Measurements from ENCODE around the gene OR10R2. TPM values are rescaled to one million over a fixed set of nuclear protein-coding genes. Genes with fewer than 3 reads are reported as not detected.

Gene OR10R2
- total RNA-seq, 1 donor from 2014 or later, result under 0.01 TPM

GRCh38 chr1:158527190-158527815, 55.3 kb downstream of the OR10R2 start:
- DNase-seq (ENCODE audit: low read depth), result peak; percentile 30
- no peaks in the 10 kb centered on the region for H3K36me3 ChIP-seq (ENCODE audit: control insufficient read depth, insufficient read depth, low read length)
- no peaks in the 10 kb centered on the region for H3K27me3 ChIP-seq (ENCODE audit: control insufficient read depth, insufficient read depth, low read length)
- no peak for FAIRE-seq
- peak; percentile 50 for TF ChIP-seq CTCF (IDR thresholded peaks at IDR 0.05; ENCODE audit: insufficient read depth, low read length, severe bottlenecking)
- H3K4me3 ChIP-seq (ENCODE audit: low read depth, low read length), result no peak overlapping the region

Other genes with a start within 250 kb of the OR10R2 start
- not detected in 2 replicates for gene CD1A, start 217.8 kb upstream of the OR10R2 start, total RNA-seq
- not detected in 2 replicates for gene CD1C, start 182.3 kb upstream of the OR10R2 start, total RNA-seq
- not detected in 2 replicates for gene CD1B, start 140.7 kb upstream of the OR10R2 start, total RNA-seq
- not detected in 2 replicates for gene CD1E, start 118.3 kb upstream of the OR10R2 start, total RNA-seq
- not detected in 2 replicates for gene OR10T2, start 72.8 kb upstream of the OR10R2 start, total RNA-seq
- not detected in 2 replicates for gene OR10K2, start 46.0 kb upstream of the OR10R2 start, total RNA-seq
- not detected in 2 replicates for gene OR10K1, start 10.4 kb upstream of the OR10R2 start, total RNA-seq
- gene OR6Y1, start 82.2 kb downstream of the OR10R2 start, total RNA-seq, result not detected in 2 replicates
- gene OR6P1, start 98.4 kb downstream of the OR10R2 start, total RNA-seq, result not detected in 2 replicates
- gene OR10X1, start 107.7 kb downstream of the OR10R2 start, total RNA-seq, result not detected in 2 replicates
- gene OR10Z1, start 133.0 kb downstream of the OR10R2 start, total RNA-seq, result not detected in 2 replicates
- gene SPTA1, start 214.5 kb downstream of the OR10R2 start, total RNA-seq, result not detected in 2 replicates
- gene OR6K2, start 228.4 kb downstream of the OR10R2 start, total RNA-seq, result not detected in 2 replicates
- gene OR6K3, start 248.5 kb downstream of the OR10R2 start, total RNA-seq, result not detected in 2 replicates

Data from bronchial epithelial cell (primary cell).